H9 (cell line): ENCODE data around the gene FAAP100. TPM values are rescaled to one million over a fixed set of nuclear protein-coding genes. Genes with fewer than 3 reads are reported as not detected.

ENCODE experiments used
- DNase-seq: peaks from one replicate; pipeline ENCODE4 v3.0.0-alpha.2; 2017
- H2AFZ ChIP-seq: one replicate; pipeline ENCODE4 v1.6.1; 2013; ENCODE audit warnings: mild to moderate bottlenecking, low read length, control low read depth, moderate library complexity
- H2AK5ac ChIP-seq: 2 replicates; pipeline ENCODE4 v1.6.1; 2013; ENCODE audit warnings: low read length, control low read depth, mixed read lengths; ENCODE audit not compliant: insufficient read length
- H2BK120ac ChIP-seq: one replicate; pipeline ENCODE4 v1.6.1; 2013; ENCODE audit warnings: low read depth, mild to moderate bottlenecking, low read length, control low read depth, inconsistent platforms; ENCODE audit not compliant: poor library complexity, severe bottlenecking
- H2BK12ac ChIP-seq: 2 replicates; pipeline ENCODE4 v1.6.1; 2013; ENCODE audit warnings: low read length, control low read depth, mixed read lengths, low read depth; ENCODE audit not compliant: insufficient read length
- H2BK15ac ChIP-seq: 2 replicates; pipeline ENCODE4 v1.6.1; 2013; ENCODE audit warnings: low read depth, low read length, control low read depth
- H2BK20ac ChIP-seq: one replicate; pipeline ENCODE4 v1.6.1; 2013; ENCODE audit warnings: low read depth, mild to moderate bottlenecking, low read length, control low read depth, inconsistent platforms; ENCODE audit not compliant: poor library complexity, severe bottlenecking
- H2BK5ac ChIP-seq: 2 replicates; pipeline ENCODE4 v1.6.1; 2013; ENCODE audit warnings: low read length, control low read depth, mixed read lengths; ENCODE audit not compliant: insufficient read length
- H3K14ac ChIP-seq: 2 replicates; pipeline ENCODE4 v1.6.1; 2013; ENCODE audit warnings: low read length, control low read depth; ENCODE audit not compliant: insufficient read depth
- H3K18ac ChIP-seq: 2 replicates; pipeline ENCODE4 v1.6.1; 2013; ENCODE audit warnings: low read depth, mild to moderate bottlenecking, mixed read lengths, low read length, control low read depth; ENCODE audit not compliant: insufficient read length
- H3K23ac ChIP-seq: 2 replicates; pipeline ENCODE4 v1.6.1; 2013; ENCODE audit warnings: low read length, control low read depth, mixed read lengths, low read depth; ENCODE audit not compliant: insufficient read length
- H3K23me2 ChIP-seq: 2 replicates; pipeline ENCODE4 v1.6.1; 2013; ENCODE audit warnings: low read depth, mild to moderate bottlenecking, mixed read lengths, low read length, control low read depth; ENCODE audit not compliant: insufficient read length, poor library complexity, severe bottlenecking
- H3K27ac ChIP-seq: 2 replicates; pipeline ENCODE4 v1.5.1; 2013; ENCODE audit warnings: low read length, control low read depth, mixed read lengths, low read depth; ENCODE audit not compliant: insufficient read length
- H3K27me3 ChIP-seq: 2 replicates; pipeline ENCODE4 v1.6.1; 2013; ENCODE audit warnings: low read length, control low read depth, inconsistent platforms; ENCODE audit not compliant: insufficient read depth
- H3K4ac ChIP-seq: 2 replicates; pipeline ENCODE4 v1.6.1; 2013; ENCODE audit warnings: low read depth, mild to moderate bottlenecking, control low read depth, inconsistent platforms, low read length, moderate library complexity
- H3K4me1 ChIP-seq: 2 replicates; pipeline ENCODE4 v1.6.1; 2013; ENCODE audit warnings: low read length, control low read depth, inconsistent platforms; ENCODE audit not compliant: insufficient read depth
- H3K4me2 ChIP-seq: 2 replicates; pipeline ENCODE4 v1.6.1; 2013; ENCODE audit warnings: low read length, control low read depth, mixed read lengths; ENCODE audit not compliant: insufficient read length, insufficient read depth
- H3K56ac ChIP-seq: 2 replicates; pipeline ENCODE4 v1.6.1; 2013; ENCODE audit warnings: low read depth, mild to moderate bottlenecking, mixed read lengths, low read length, control low read depth; ENCODE audit not compliant: insufficient read length
- H3K79me1 ChIP-seq: 2 replicates; pipeline ENCODE4 v1.6.1; 2013; ENCODE audit warnings: low read depth, mild to moderate bottlenecking, moderate library complexity, low read length, control low read depth, inconsistent platforms; ENCODE audit not compliant: insufficient read depth, poor library complexity, severe bottlenecking
- H3K79me2 ChIP-seq: 2 replicates; pipeline ENCODE4 v1.6.1; 2013; ENCODE audit warnings: low read length, control low read depth, inconsistent platforms; ENCODE audit not compliant: insufficient read depth
- H3K9ac ChIP-seq: 2 replicates; pipeline ENCODE4 v1.6.1; 2013; ENCODE audit warnings: low read length, control low read depth, mixed read lengths; ENCODE audit not compliant: insufficient read length; ENCODE audit errors: extremely low read depth
- H3K9me3 ChIP-seq: one replicate; pipeline ENCODE4 v1.6.1; 2013; ENCODE audit warnings: low read depth, low read length, inconsistent platforms; ENCODE audit not compliant: control insufficient read depth
- H3T11ph ChIP-seq: one replicate; pipeline ENCODE4 v1.6.1; 2013; ENCODE audit warnings: mild to moderate bottlenecking, low read length, control low read depth, inconsistent platforms
- H4K20me1 ChIP-seq: one replicate; pipeline ENCODE4 v1.6.1; 2013; ENCODE audit not compliant: control insufficient read depth, insufficient read length, insufficient read depth
- H4K5ac ChIP-seq: 2 replicates; pipeline ENCODE4 v1.6.1; 2013; ENCODE audit warnings: low read depth, mild to moderate bottlenecking, mixed read lengths, low read length, control low read depth; ENCODE audit not compliant: insufficient read length
- H4K8ac ChIP-seq: replicated peaks from 2 replicates; pipeline ENCODE4 v1.6.1; 2013; ENCODE audit warnings: low read length, control low read depth, mixed read lengths, low read depth; ENCODE audit not compliant: insufficient read length
- H4K91ac ChIP-seq: 2 replicates; pipeline ENCODE4 v1.6.1; 2013; ENCODE audit warnings: low read depth, mild to moderate bottlenecking, moderate library complexity, mixed read lengths, low read length, control low read depth; ENCODE audit not compliant: insufficient read length
- H3K27ac Mint-ChIP-seq, 3 experiments: 2 replicates in 2 of 3; 3 replicates in 1 of 3; pipeline ENCODE4 v1.8.0; 2020 to 2021; ENCODE audit warnings: mixed read lengths in 3 of 3, mild to moderate bottlenecking in 1 of 3, moderate library complexity in 1 of 3
- H3K27me3 Mint-ChIP-seq: 2 replicates; pipeline ENCODE4 v1.8.0; 2021; ENCODE audit warnings: low read depth, mild to moderate bottlenecking, moderate library complexity, mixed read lengths
- H3K36me3 Mint-ChIP-seq, 3 experiments: 2 replicates in 2 of 3; 3 replicates in 1 of 3; pipeline ENCODE4 v1.8.0; 2020 to 2021; ENCODE audit warnings: low read depth in 3 of 3, mixed read lengths in 3 of 3; ENCODE audit not compliant: insufficient read depth in 1 of 3
- H3K4me1 Mint-ChIP-seq, 2 experiments: 2 replicates each; pipeline ENCODE4 v1.8.0; 2020; ENCODE audit warnings: mixed read lengths in 2 of 2
- H3K4me3 Mint-ChIP-seq, 2 experiments: 2 replicates in 1 of 2; 3 replicates in 1 of 2; pipeline ENCODE4 v1.8.0; 2020 to 2021; ENCODE audit warnings: mild to moderate bottlenecking in 2 of 2, mixed read lengths in 2 of 2, moderate library complexity in 1 of 2
- H3K9me3 Mint-ChIP-seq, 2 experiments: 2 replicates in 1 of 2; 3 replicates in 1 of 2; pipeline ENCODE4 v1.8.0; 2020; ENCODE audit warnings: mild to moderate bottlenecking in 2 of 2, mixed read lengths in 2 of 2, moderate library complexity in 1 of 2
- WGBS: extraction: QIAGEN DNeasy Blood & Tissue Kit; methylation state at CpG from one replicate; pipeline ENCODE4 v1.1.7; 2013; ENCODE audit warnings: missing lambda C conversion rate, low lambda C conversion rate, mixed read lengths; ENCODE audit not compliant: insufficient read length; ENCODE audit errors: extremely low coverage; 5-methylcytosine and 5-hydroxymethylcytosine counted together
- total RNA-seq: library from RNA; stranded (reverse); gene quantifications from 2 replicates; pipeline ENCODE4 v1.2.1, GENCODE V29; 2021
- TF ChIP-seq, protein P1 (sequence below): fragments of 200-600 bp; sonication (generic); conservative IDR thresholded peaks from 3 replicates; pipeline ENCODE4 v1.8.0; 2021; ENCODE audit warnings: antibody characterized with exemption, mild to moderate bottlenecking

Gene FAAP100
- total RNA-seq, 1 experiment from 2014 or later, result 54.0 TPM

DNA sequence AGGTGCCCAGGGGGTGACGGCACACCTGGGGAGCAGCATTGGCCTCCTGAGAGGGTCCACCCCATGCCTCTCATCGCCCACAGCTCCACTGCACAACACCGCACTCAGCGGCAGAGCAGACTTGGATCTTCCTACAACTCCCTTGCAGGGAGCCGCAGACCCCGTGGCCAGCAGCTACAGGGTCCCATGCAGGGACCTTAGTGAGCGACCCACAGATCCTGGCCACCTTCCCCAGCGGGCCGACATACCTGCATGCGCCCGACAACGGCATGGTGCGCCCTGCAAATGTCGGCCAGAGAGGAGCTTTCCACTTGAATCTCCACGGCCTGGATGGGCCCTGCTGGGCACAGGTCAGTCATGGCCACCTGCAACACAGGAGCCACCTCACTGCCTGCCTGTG is 8.4 kb downstream of the FAAP100 start:
- H3K27me3 Mint-ChIP-seq, result no peaks in the 10 kb centered on the region
- H3K4me1 ChIP-seq, result no peaks in the 10 kb centered on the region
- no peak overlapping the region for H4K8ac ChIP-seq
- peaks cover 11 to 46% (median 28%) of the 10 kb centered on the region in 3 experiments for H3K36me3 Mint-ChIP-seq
- H3K23ac ChIP-seq, result no peak overlapping the region
- no peak overlapping the region for H2AFZ ChIP-seq
- no peak overlapping the region for H2BK15ac ChIP-seq
- H3K9me3 ChIP-seq, result no peaks in the 10 kb centered on the region
- H3K4ac ChIP-seq, result no peak overlapping the region
- H3K79me1 ChIP-seq, result no peaks in the 10 kb centered on the region
- H3K14ac ChIP-seq, result no peak overlapping the region
- TF ChIP-seq, protein P1, sequence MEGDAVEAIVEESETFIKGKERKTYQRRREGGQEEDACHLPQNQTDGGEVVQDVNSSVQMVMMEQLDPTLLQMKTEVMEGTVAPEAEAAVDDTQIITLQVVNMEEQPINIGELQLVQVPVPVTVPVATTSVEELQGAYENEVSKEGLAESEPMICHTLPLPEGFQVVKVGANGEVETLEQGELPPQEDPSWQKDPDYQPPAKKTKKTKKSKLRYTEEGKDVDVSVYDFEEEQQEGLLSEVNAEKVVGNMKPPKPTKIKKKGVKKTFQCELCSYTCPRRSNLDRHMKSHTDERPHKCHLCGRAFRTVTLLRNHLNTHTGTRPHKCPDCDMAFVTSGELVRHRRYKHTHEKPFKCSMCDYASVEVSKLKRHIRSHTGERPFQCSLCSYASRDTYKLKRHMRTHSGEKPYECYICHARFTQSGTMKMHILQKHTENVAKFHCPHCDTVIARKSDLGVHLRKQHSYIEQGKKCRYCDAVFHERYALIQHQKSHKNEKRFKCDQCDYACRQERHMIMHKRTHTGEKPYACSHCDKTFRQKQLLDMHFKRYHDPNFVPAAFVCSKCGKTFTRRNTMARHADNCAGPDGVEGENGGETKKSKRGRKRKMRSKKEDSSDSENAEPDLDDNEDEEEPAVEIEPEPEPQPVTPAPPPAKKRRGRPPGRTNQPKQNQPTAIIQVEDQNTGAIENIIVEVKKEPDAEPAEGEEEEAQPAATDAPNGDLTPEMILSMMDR, result no peak
- H3K4me1 Mint-ChIP-seq, result no peaks in the 10 kb centered on the region
- H3K4me3 Mint-ChIP-seq, result no peak overlapping the region
- H2BK5ac ChIP-seq, result no peak overlapping the region
- no peak overlapping the region for H2BK12ac ChIP-seq
- H3K79me2 ChIP-seq, result no peaks in the 10 kb centered on the region
- H3K9ac ChIP-seq, result no peak overlapping the region
- no peaks in the 10 kb centered on the region for H3K9me3 Mint-ChIP-seq
- H2AK5ac ChIP-seq, result no peak overlapping the region
- H4K5ac ChIP-seq, result no peak overlapping the region
- H3K27ac Mint-ChIP-seq, result no peak overlapping the region
- no peaks in the 10 kb centered on the region for H3K23me2 ChIP-seq
- no peak for DNase-seq
- no CpG with 5 or more reads among the region's 15 CpGs for WGBS
- no peak overlapping the region for H3K27ac ChIP-seq
- H3T11ph ChIP-seq, result no peak overlapping the region
- H2BK120ac ChIP-seq, result no peak overlapping the region
- H3K27me3 ChIP-seq, result no peaks in the 10 kb centered on the region
- peaks cover 2% of the 10 kb centered on the region for H4K20me1 ChIP-seq
- no peak overlapping the region for H2BK20ac ChIP-seq
- H3K4me2 ChIP-seq, result no peak overlapping the region
- no peak overlapping the region for H3K56ac ChIP-seq
- H4K91ac ChIP-seq, result no peak overlapping the region
- no peak overlapping the region for H3K18ac ChIP-seq
